Measurements from ENCODE around the gene ARMC3.

GRCh38 chr10:22959950-22960349 is 32.1 kb downstream of the ARMC3 start:
- TF ChIP-seq EZH2 (IDR thresholded peaks at IDR 0.05) (no peak), POLR2AphosphoS5 (IDR thresholded peaks at IDR 0.05; ENCODE audit: borderline replicate concordance, low read depth, low read length) (no peak)
